GM19463 (cell line): ENCODE measurements around the gene PTPRT.

ENCODE experiments used
- ATAC-seq: cut with Tn5 transposase; IDR thresholded peaks from one replicate; pipeline ENCODE4 v1.9.1; 2021; ENCODE audit warnings: mild to moderate bottlenecking, moderate library complexity; ENCODE audit not compliant: unreplicated experiment

The PTPRT gene

GRCh38 chr20:43123180-43123579 lies 66.5 kb downstream of the PTPRT start:
- ATAC-seq = no peak

GRCh38 chr20:43119720-43120119 lies 70.0 kb downstream of the PTPRT start:
- ATAC-seq = no peak

GRCh38 chr20:43102394-43102793 lies 87.3 kb downstream of the PTPRT start:
- ATAC-seq = no peak

GRCh38 chr20:43096931-43097260 lies 92.8 kb downstream of the PTPRT start:
- ATAC-seq = no peak

- no peak for ATAC-seq
Observed at GRCh38 chr20:43096126-43096930, 93.4 kb downstream of the PTPRT start.

- no peak for ATAC-seq
Observed at GRCh38 chr20:43095034-43095433, 94.7 kb downstream of the PTPRT start.

GRCh38 chr20:43092386-43093088 lies 97.2 kb downstream of the PTPRT start:
- no peak for ATAC-seq

- ATAC-seq = no peak
Observed at GRCh38 chr20:43068482-43068881, 121.2 kb downstream of the PTPRT start.

GRCh38 chr20:43066125-43066524 lies 123.6 kb downstream of the PTPRT start:
- ATAC-seq = no peak

GRCh38 chr20:43065299-43065698 lies 124.4 kb downstream of the PTPRT start:
- no peak for ATAC-seq

- ATAC-seq = no peak
Observed at GRCh38 chr20:43058077-43058476, 131.6 kb downstream of the PTPRT start.

- no peak for ATAC-seq
Observed at GRCh38 chr20:43057317-43057716, 132.4 kb downstream of the PTPRT start.

- no peak for ATAC-seq
Observed at GRCh38 chr20:43055181-43055884, 134.4 kb downstream of the PTPRT start.

- no peak for ATAC-seq
Observed at GRCh38 chr20:43052532-43052931, 137.2 kb downstream of the PTPRT start.

GRCh38 chr20:43046966-43047365 lies 142.7 kb downstream of the PTPRT start:
- ATAC-seq = no peak

- ATAC-seq = no peak
Observed at GRCh38 chr20:43043887-43044286, 145.8 kb downstream of the PTPRT start.

- no peak for ATAC-seq
Observed at GRCh38 chr20:43040427-43040826, 149.3 kb downstream of the PTPRT start.

- ATAC-seq = no peak
Observed at GRCh38 chr20:43037605-43038309, 151.9 kb downstream of the PTPRT start.

GRCh38 chr20:43034981-43035724 lies 154.6 kb downstream of the PTPRT start:
- no peak for ATAC-seq

- ATAC-seq = no peak
Observed at GRCh38 chr20:43032459-43032858, 157.2 kb downstream of the PTPRT start.

GRCh38 chr20:43029176-43029575 lies 160.5 kb downstream of the PTPRT start:
- no peak for ATAC-seq
